Liver (tissue), 3 donors: ENCODE measurements around the gene PPM1J.

Source experiments
- ATF3 ChIP-seq: IDR thresholded peaks from 2 replicates; pipeline ENCODE4 v1.6.1; 2016; ENCODE audit warnings: antibody characterized with exemption
- CTCF ChIP-seq: fragments of 150-350 bp; IDR thresholded peaks from 2 replicates; pipeline ENCODE4 v1.5.1; 2017; ENCODE audit warnings: improper control_type of control experiment, low read depth, low read length; ENCODE audit not compliant: missing input control
- FOXA1 ChIP-seq: IDR thresholded peaks from 2 replicates; pipeline ENCODE4 v1.6.1; 2016; ENCODE audit warnings: antibody characterized with exemption
- GABPA ChIP-seq, 2 donors: IDR thresholded peaks in 1 of 2; conservative IDR thresholded peaks in 1 of 2; 2 replicates each; pipeline ENCODE4 v1.6.1; 2016; ENCODE audit warnings: antibody characterized with exemption in 2 of 2, mild to moderate bottlenecking in 1 of 2, moderate library complexity in 1 of 2
- HNF4G ChIP-seq: IDR thresholded peaks from 2 replicates; pipeline ENCODE4 v1.6.1; 2016; ENCODE audit warnings: antibody characterized with exemption
- JUND ChIP-seq, 2 donors: IDR thresholded peaks; 2 replicates each; pipeline ENCODE4 v1.6.1; 2016; ENCODE audit warnings: antibody characterized with exemption in 2 of 2
- SP1 ChIP-seq: IDR thresholded peaks from 2 replicates; pipeline ENCODE4 v1.6.1; 2018; ENCODE audit warnings: antibody characterized with exemption, mild to moderate bottlenecking
- YY1 ChIP-seq: IDR thresholded peaks from 2 replicates; pipeline ENCODE4 v1.6.1; 2016; ENCODE audit warnings: antibody characterized with exemption, mild to moderate bottlenecking
- TF ChIP-seq, protein P1 (sequence below): IDR thresholded peaks from 2 replicates; pipeline ENCODE4 v1.6.1; 2016; ENCODE audit warnings: antibody characterized with exemption
- donor health status: healthy.
- donor health status: healthy.

- TF ChIP-seq FOXA1 (no peak), CTCF (peak; percentile 51), ATF3 (no peak), GABPA (IDR thresholded peaks at IDR 0.05 in 1 of 2, conservative IDR thresholded peaks at IDR 0.05 in 1 of 2) (no peak), HNF4G (peak; percentile 31), JUND (IDR thresholded peaks at IDR 0.05) (peak in 1 of 2 donors; percentile 6), YY1 (no peak), SP1 (peak; percentile 23)
- TF ChIP-seq, protein P1, sequence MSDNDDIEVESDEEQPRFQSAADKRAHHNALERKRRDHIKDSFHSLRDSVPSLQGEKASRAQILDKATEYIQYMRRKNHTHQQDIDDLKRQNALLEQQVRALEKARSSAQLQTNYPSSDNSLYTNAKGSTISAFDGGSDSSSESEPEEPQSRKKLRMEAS: no peak
These were observed 41.3 kb downstream of the PPM1J start for GRCh38 chr1:112673592-112674439.
